Right lobe of liver (tissue), 4 donors: ENCODE results near the gene SQSTM1.

Experiments used
- CTCF ChIP-seq, 4 donors: fragments of 200-600 bp in 3 of 4; fragments of 450-650 bp in 1 of 4; IDR thresholded peaks; one replicate each; pipeline versions ENCODE4 v1.5.1 to v1.8.0; 2016 to 2022; ENCODE audit warnings: antibody characterized with exemption in 4 of 4, mild to moderate bottlenecking in 2 of 4
- POLR2A ChIP-seq: fragments of 450-650 bp; IDR thresholded peaks from one replicate; pipeline ENCODE4 v1.6.1; 2017; ENCODE audit warnings: antibody characterized with exemption, mild to moderate bottlenecking
- donor health status: DM: no; HTN: no; CAD: no.
- donor health status: DM: no; HTN: no; CAD: no.
- donor health status: DM: no; HTN: yes; CAD: no.

- TF ChIP-seq POLR2A (no peak), CTCF (IDR thresholded peaks at IDR 0.05) (no peak)
Observed at GRCh38 chr5:179796877-179797608, 23.7 kb upstream of the SQSTM1 start.
